Gastroesophageal sphincter (tissue), 3 donors: ENCODE results near the gene COA3.

Experiments used
- EP300 ChIP-seq: sonication (generic); formaldehyde crosslinking; IDR thresholded peaks from one replicate; pipeline ENCODE4 v1.6.1; 2017; ENCODE audit warnings: antibody characterized with exemption, mild to moderate bottlenecking
- POLR2A ChIP-seq, 2 donors: fragments of 450-650 bp; IDR thresholded peaks; one replicate each; pipeline ENCODE4 v1.6.1; 2017; ENCODE audit warnings: antibody characterized with exemption in 2 of 2, mild to moderate bottlenecking in 2 of 2, moderate library complexity in 1 of 2
- POLR2AphosphoS5 ChIP-seq: sonication (generic); formaldehyde crosslinking; IDR thresholded peaks from one replicate; pipeline ENCODE4 v1.6.1; 2017; ENCODE audit warnings: antibody characterized with exemption
- TF ChIP-seq, protein P1 (sequence below), 4 experiments: fragments of 200-600 bp in 2 of 4; fragments of 450-650 bp in 2 of 4; sonication (generic) in 1 of 4; IDR thresholded peaks; one replicate each; pipeline ENCODE4 v1.5.1; 2017 to 2019; ENCODE audit warnings: antibody characterized with exemption in 4 of 4, mild to moderate bottlenecking in 2 of 4, moderate library complexity in 2 of 4

DNA sequence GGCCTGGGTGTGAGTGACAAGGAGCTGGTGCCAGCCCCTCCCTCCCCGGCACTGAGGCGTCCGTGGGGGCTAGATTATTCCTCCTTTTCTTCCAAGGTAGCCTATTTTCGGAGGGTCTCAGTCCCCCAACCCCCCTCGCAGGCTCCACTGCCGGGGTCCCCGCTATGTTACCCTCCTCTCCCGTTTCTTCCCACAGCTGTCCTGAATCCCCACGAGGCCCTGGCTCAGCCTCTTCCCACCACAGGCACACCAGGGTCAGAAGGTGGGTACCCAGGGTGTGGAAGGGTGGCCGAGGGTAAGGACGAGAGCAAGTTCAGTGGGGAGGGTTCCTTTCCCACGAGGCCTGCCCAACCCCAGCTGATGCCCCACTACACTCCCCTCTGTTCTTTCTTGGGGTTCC is 36.9 kb downstream of the COA3 start:
- TF ChIP-seq POLR2A (IDR thresholded peaks at IDR 0.05) (no peak), EP300 (no peak), POLR2AphosphoS5 (no peak)
- TF ChIP-seq, protein P1, sequence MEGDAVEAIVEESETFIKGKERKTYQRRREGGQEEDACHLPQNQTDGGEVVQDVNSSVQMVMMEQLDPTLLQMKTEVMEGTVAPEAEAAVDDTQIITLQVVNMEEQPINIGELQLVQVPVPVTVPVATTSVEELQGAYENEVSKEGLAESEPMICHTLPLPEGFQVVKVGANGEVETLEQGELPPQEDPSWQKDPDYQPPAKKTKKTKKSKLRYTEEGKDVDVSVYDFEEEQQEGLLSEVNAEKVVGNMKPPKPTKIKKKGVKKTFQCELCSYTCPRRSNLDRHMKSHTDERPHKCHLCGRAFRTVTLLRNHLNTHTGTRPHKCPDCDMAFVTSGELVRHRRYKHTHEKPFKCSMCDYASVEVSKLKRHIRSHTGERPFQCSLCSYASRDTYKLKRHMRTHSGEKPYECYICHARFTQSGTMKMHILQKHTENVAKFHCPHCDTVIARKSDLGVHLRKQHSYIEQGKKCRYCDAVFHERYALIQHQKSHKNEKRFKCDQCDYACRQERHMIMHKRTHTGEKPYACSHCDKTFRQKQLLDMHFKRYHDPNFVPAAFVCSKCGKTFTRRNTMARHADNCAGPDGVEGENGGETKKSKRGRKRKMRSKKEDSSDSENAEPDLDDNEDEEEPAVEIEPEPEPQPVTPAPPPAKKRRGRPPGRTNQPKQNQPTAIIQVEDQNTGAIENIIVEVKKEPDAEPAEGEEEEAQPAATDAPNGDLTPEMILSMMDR (IDR thresholded peaks at IDR 0.05): no peak
